Hepatocyte (in vitro differentiated cells): ENCODE measurements around the gene PHKG1. TPM values are rescaled to one million over a fixed set of nuclear protein-coding genes. Genes with fewer than 3 reads are reported as not detected.
"Not testable (repeated sequence)": the region's sequence is repeated elsewhere in the genome, so short reads cannot be mapped to it uniquely, and the experiment has no call there.

Experiments used
- DNase-seq: peaks from one replicate; pipeline ENCODE4 v3.0.0-alpha.2; 2016; ENCODE audit warnings: low spot score
- H2AFZ ChIP-seq: fragments of 200-600 bp; sonication (generic); 2 replicates; pipeline ENCODE4 v1.6.0; 2016; ENCODE audit warnings: antibody characterized with exemption, mild to moderate bottlenecking
- H3K27ac ChIP-seq: fragments of 200-600 bp; sonication (generic); 2 replicates; pipeline ENCODE4 v1.5.1; 2016; ENCODE audit warnings: mild to moderate bottlenecking
- H3K27me3 ChIP-seq: fragments of 200-600 bp; sonication (generic); 2 replicates; pipeline ENCODE4 v1.6.1; 2016
- H3K36me3 ChIP-seq: fragments of 200-600 bp; sonication (generic); replicated peaks from 2 replicates; pipeline ENCODE4 v1.5.1; 2016; ENCODE audit warnings: low read depth; ENCODE audit not compliant: insufficient read depth
- H3K4me1 ChIP-seq: fragments of 200-600 bp; sonication (generic); 2 replicates; pipeline ENCODE4 v1.5.1; 2016; ENCODE audit warnings: mild to moderate bottlenecking, moderate library complexity; ENCODE audit not compliant: insufficient read depth
- H3K4me2 ChIP-seq: fragments of 200-600 bp; sonication (generic); 2 replicates; pipeline ENCODE4 v1.6.0; 2016
- H3K4me3 ChIP-seq: fragments of 200-600 bp; sonication (generic); 2 replicates; pipeline ENCODE4 v1.5.1; 2016; ENCODE audit warnings: mild to moderate bottlenecking
- H3K79me2 ChIP-seq: fragments of 200-600 bp; sonication (generic); 2 replicates; pipeline ENCODE4 v1.6.0; 2017; ENCODE audit warnings: mild to moderate bottlenecking
- H3K9me2 ChIP-seq: fragments of 200-600 bp; sonication (generic); replicated peaks from 2 replicates; pipeline ENCODE4 v1.6.0; 2017; ENCODE audit warnings: mild to moderate bottlenecking; ENCODE audit not compliant: insufficient read depth
- H3K9me3 ChIP-seq: fragments of 200-600 bp; sonication (generic); 2 replicates; pipeline ENCODE4 v1.5.1; 2016; ENCODE audit warnings: low read depth, mild to moderate bottlenecking
- H4K20me1 ChIP-seq: fragments of 200-600 bp; sonication (generic); 2 replicates; pipeline ENCODE4 v1.6.0; 2016; ENCODE audit warnings: mild to moderate bottlenecking; ENCODE audit not compliant: insufficient read depth, poor library complexity, severe bottlenecking
- EZH2 ChIP-seq: fragments of 200-600 bp; sonication (generic); IDR thresholded peaks from 2 replicates; pipeline ENCODE4 v1.6.1; 2016; ENCODE audit warnings: antibody characterized with exemption, mild to moderate bottlenecking, borderline replicate concordance
- EZH2phosphoT487 ChIP-seq: fragments of 200-600 bp; sonication (generic); IDR thresholded peaks from one replicate; pipeline ENCODE4 v1.6.1; 2018; ENCODE audit warnings: antibody characterized with exemption, mild to moderate bottlenecking, low read depth, moderate library complexity; ENCODE audit not compliant: unreplicated experiment, severe bottlenecking
- WGBS: methylation state at CpG from one replicate; pipeline ENCODE4 v1.1.6; 2016; ENCODE audit warnings: low lambda C conversion rate; ENCODE audit errors: missing lambda C conversion rate; 5-methylcytosine and 5-hydroxymethylcytosine counted together
- polyA plus RNA-seq: library from polyadenylated mRNA; unstranded; fragments of >200 nt; fragmentation: Nextera tagmentation; extraction: Ambion mirVana; gene quantifications from 2 replicates; pipeline ENCODE4 v1.2.1, GENCODE V29; 2016
- total RNA-seq: library from RNA; depleted of rRNA; stranded (reverse); fragments of >200 nt; gene quantifications from 2 replicates; pipeline ENCODE4 v1.2.3, GENCODE V29; 2014
- TF ChIP-seq, protein P1 (sequence below): fragments of 200-600 bp; sonication (generic); IDR thresholded peaks from 2 replicates; pipeline ENCODE4 v1.5.1; 2016; ENCODE audit warnings: antibody characterized with exemption, mild to moderate bottlenecking; ENCODE audit not compliant: poor library complexity

The PHKG1 gene
- total and polyA plus RNA-seq, 2 experiments from 2014 or later = 0.13 TPM; not detected in 1

DNA sequence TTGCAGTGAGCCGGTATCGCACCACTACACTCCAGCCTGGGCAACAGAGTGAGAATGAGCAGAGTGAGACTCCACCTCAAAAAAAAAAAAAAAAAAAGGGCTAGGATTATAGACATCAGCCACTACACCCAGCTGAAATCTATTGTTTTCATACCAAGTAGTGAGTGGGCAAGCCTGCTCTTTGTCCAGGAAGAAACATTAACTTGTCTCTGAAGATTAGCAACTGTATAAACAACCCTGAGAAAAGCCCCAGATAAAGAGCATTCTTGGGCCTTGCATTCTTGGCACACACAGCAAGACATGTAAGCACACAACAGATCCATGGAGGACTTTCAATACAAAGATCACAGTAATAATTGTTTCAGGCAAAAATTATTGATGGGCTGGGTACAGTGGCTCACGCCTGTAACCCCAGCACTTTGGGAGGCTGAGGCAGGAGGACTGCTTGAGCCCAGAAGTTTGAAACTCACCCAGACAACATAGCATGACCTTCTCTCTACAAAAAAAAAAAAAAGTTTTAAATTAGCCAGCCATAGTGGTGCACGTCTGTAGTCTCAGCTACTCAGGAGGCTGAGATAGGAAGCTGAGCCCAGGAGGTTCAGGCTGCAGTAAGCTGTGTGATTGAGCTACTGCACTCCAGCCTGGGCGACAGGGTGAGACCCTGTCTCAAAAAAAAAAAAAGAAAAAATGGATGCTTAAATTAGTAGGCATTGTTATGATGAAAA lies 45.9 kb downstream of the PHKG1 start:
- no peak overlapping the region for H2AFZ ChIP-seq
- DNase-seq = peak; percentile 73
- H3K27ac ChIP-seq = peak overlapping the region; percentile 90
- no peaks in the 10 kb centered on the region for H3K27me3 ChIP-seq
- H3K79me2 ChIP-seq = peaks cover 44% of the 10 kb centered on the region
- WGBS = 23% methylated on average over 5 of the region's 5 CpGs
- H3K4me1 ChIP-seq = peaks cover 29% of the 10 kb centered on the region
- no peak overlapping the region for H3K4me3 ChIP-seq
- no peaks in the 10 kb centered on the region for H4K20me1 ChIP-seq
- H3K9me2 ChIP-seq = no peaks in the 10 kb centered on the region
- no peaks in the 10 kb centered on the region for H3K9me3 ChIP-seq
- TF ChIP-seq EZH2phosphoT487 = no peak
- no peak for TF ChIP-seq EZH2
- TF ChIP-seq, protein P1, sequence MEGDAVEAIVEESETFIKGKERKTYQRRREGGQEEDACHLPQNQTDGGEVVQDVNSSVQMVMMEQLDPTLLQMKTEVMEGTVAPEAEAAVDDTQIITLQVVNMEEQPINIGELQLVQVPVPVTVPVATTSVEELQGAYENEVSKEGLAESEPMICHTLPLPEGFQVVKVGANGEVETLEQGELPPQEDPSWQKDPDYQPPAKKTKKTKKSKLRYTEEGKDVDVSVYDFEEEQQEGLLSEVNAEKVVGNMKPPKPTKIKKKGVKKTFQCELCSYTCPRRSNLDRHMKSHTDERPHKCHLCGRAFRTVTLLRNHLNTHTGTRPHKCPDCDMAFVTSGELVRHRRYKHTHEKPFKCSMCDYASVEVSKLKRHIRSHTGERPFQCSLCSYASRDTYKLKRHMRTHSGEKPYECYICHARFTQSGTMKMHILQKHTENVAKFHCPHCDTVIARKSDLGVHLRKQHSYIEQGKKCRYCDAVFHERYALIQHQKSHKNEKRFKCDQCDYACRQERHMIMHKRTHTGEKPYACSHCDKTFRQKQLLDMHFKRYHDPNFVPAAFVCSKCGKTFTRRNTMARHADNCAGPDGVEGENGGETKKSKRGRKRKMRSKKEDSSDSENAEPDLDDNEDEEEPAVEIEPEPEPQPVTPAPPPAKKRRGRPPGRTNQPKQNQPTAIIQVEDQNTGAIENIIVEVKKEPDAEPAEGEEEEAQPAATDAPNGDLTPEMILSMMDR = no peak
- H3K36me3 ChIP-seq = no peaks in the 10 kb centered on the region
- H3K4me2 ChIP-seq = peak overlapping the region; percentile 61

DNA sequence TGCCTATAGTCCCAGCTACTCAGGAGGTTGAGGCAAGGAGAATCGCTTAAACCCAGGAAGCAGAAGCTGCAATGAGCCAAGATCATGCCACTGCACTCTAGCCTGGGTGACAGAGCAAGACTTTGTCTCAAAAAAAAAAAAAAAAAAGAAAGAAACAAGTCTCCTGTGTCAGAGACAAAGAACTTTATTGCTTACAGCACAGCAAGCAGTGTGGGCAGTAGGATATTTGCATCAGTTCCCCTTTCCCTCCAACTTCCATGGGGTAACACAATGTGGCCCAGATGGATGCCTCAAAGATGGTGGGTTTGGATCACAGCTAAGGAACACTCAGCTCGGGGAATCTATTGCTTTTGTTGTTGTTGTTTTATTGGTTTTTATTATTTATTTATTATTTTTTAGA lies 47.0 kb downstream of the PHKG1 start:
- not testable (repeated sequence) for H3K27me3 ChIP-seq, H3K9me3 ChIP-seq, H3K36me3 ChIP-seq, H3K4me3 ChIP-seq, DNase-seq, H2AFZ ChIP-seq, H3K9me2 ChIP-seq, H3K4me2 ChIP-seq, H4K20me1 ChIP-seq
- H3K4me1 ChIP-seq = peaks cover 29% of the 10 kb centered on the region
- peak overlapping the region; percentile 90 for H3K27ac ChIP-seq
- WGBS = 100% methylated on average over 2 of the region's 2 CpGs
- peaks cover 41% of the 10 kb centered on the region for H3K79me2 ChIP-seq

DNA sequence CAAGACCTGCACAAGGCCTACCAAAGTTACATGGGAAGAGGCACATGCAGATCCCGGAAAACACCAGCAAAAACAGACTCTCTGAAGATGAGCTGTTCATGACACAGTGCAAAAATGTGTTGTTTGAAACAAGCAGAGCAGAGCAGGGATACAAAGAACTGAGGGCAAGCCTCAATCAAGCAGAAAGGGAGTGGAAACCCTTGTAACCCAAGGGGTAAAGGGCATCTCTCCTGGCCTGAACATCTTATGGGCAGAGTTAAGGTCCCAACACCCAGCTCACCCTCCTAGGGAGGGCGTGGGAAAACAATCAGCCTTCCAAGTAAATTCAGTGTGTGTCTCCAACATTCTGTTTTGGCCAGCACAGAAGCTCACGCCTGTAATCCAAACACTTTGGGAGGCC lies 52.0 kb downstream of the PHKG1 start:
- Histone ChIP-seq H3K27ac (peak overlapping the region; percentile 20), H3K4me3 (no peak overlapping the region), H3K9me2 (no peaks in the 10 kb centered on the region), H2AFZ (no peak overlapping the region), H3K79me2 (peaks cover 19% of the 10 kb centered on the region), H4K20me1 (no peaks in the 10 kb centered on the region), H3K9me3 (no peaks in the 10 kb centered on the region), H3K36me3 (no peaks in the 10 kb centered on the region), H3K4me1 (no peaks in the 10 kb centered on the region), H3K27me3 (no peaks in the 10 kb centered on the region), H3K4me2 (no peak overlapping the region)
- DNase-seq = no peak
- 94% methylated on average over 3 of the region's 3 CpGs for WGBS
- no peak for TF ChIP-seq EZH2
- TF ChIP-seq EZH2phosphoT487 = no peak
- TF ChIP-seq, protein P1 = no peak

DNA sequence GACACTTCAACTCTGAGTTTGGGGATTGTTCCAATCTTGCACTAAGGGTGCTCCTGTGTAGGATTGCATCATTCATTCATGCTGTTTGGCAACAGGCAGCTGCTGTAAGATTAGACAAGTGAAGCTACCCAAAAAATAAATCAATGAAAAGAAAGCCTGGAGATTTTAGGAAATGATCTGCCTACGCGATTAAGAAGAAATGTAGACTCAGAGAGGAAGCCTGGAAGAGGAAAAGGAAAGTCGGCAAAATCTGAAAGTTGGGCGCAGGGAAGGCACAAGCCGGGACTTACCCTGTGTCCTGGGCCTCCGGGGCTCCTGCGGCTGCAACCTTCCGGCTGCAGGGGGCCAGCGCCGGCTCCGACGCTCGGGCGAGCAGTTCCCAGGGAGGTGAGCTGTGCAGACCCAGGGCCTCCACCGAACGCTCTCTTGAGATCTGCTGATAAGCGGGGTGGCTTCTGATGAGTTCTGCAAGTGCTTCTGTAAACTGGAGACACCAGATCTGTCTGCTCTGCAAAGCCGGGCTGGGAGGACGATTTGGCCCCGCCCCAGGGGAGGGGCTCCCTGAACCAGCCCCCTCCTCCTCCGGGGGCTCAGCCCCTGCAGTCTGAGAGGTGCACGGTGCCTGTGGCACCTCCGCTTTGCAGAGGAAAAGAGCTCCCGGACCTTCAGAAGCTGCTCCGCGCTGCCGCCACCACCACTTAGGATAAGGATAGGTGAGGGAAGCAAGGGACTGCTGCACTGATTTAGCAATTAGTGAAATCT lies 58.9 kb downstream of the PHKG1 start:
- Histone ChIP-seq H3K4me1 (no peaks in the 10 kb centered on the region), H3K27ac (peak overlapping the region; percentile 81), H3K27me3 (no peaks in the 10 kb centered on the region), H3K79me2 (peaks cover 34% of the 10 kb centered on the region), H3K4me3 (peak overlapping the region; percentile 53), H3K9me3 (no peaks in the 10 kb centered on the region), H3K9me2 (no peaks in the 10 kb centered on the region), H3K36me3 (no peaks in the 10 kb centered on the region), H3K4me2 (peak overlapping the region; percentile 80), H4K20me1 (no peaks in the 10 kb centered on the region), H2AFZ (peak overlapping the region; percentile 83)
- peak; percentile 87 for DNase-seq
- TF ChIP-seq, protein P1 = peak; percentile 27
- TF ChIP-seq EZH2 = no peak
- WGBS = under 1% methylated on average over 26 of the region's 27 CpGs

DNA sequence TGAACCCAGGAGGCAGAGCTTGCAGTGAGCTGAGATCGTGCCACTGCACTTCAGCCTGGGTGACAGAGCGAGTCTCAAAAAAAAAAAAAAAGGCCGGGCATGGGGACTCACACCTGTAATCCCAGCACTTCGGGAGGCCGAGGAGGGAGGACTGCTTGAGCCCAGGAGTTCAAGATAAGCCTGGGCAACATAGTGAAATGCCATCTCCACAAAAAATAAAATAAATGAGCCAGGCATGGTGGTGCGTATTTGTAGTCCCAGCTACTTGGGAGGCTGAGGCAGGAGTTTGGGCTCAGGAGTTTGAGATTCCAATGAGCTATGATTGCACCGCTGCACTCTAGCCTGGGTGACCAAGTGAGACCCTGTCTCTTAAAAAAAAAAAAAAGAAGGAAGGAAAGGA lies 60.2 kb downstream of the PHKG1 start:
- Histone ChIP-seq H3K27ac (peak overlapping the region; percentile 23), H3K4me2 (peak overlapping the region; percentile 80)

DNA sequence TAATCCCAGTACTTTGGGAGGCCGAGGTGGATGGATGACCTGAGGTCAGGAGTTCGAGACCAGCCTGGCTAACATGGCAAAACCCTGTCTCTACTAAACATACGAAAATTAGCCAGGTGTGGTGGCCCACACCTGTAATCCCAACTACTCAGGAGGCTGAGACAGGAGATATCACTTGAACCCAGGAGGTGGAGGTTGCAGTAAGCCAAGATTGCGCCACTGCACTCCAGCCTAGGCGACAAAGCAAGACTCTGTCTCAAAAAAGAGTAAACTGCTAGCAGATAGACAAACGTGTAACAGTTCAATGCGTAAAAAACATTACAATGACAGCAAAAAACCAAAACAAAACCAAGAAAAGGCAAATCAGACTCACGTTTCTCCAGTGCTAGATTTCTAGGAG lies 61.2 kb downstream of the PHKG1 start:
- not testable (repeated sequence) for H4K20me1 ChIP-seq, DNase-seq, H3K4me1 ChIP-seq, H3K4me3 ChIP-seq, H2AFZ ChIP-seq, H3K9me3 ChIP-seq, H3K9me2 ChIP-seq, H3K27me3 ChIP-seq, H3K36me3 ChIP-seq
- Histone ChIP-seq H3K79me2 (peaks cover 52% of the 10 kb centered on the region), H3K27ac (peak overlapping the region; percentile 50), H3K4me2 (peak overlapping the region; percentile 80)
- WGBS = 80% methylated on average over 8 of the region's 8 CpGs

More for the DNA sequence above, 60.2 kb downstream of the PHKG1 start:
- not testable (repeated sequence) for H2AFZ ChIP-seq, H4K20me1 ChIP-seq, DNase-seq, H3K9me2 ChIP-seq, H3K36me3 ChIP-seq, H3K27me3 ChIP-seq, H3K4me1 ChIP-seq, H3K9me3 ChIP-seq
- H3K4me3 ChIP-seq = peak overlapping the region; percentile 53
- 99% methylated on average over 5 of the region's 7 CpGs for WGBS
- peaks cover 42% of the 10 kb centered on the region for H3K79me2 ChIP-seq
